ENCODE measurements around the gene HNRNPR. TPM values are rescaled to one million over a fixed set of nuclear protein-coding genes. Genes with fewer than 3 reads are reported as not detected.
A peak's percentile ranks its signal among the peaks of the same experiment; 100 is the strongest.

HNRNPR gene
- total and polyA plus RNA-seq, 9 of the 15 experiments (the other 6 are each of a cell fraction or from before 2014, with no cell fraction given) = 80.9 to 372 (median 301) TPM

GRCh38 chr1:23370709-23371584 is 26.9 kb upstream of the HNRNPR start (continued):
- TF ChIP-seq MBD1 (CRISPR knock-in tag; IDR thresholded peaks at IDR 0.05) (no peak), MTA2 (IDR thresholded peaks at IDR 0.05; ENCODE audit: low read depth) (no peak), CBFA2T3 (IDR thresholded peaks at IDR 0.05) (no peak), ZNF766 (CRISPR knock-in tag; conservative IDR thresholded peaks at IDR 0.05) (no peak), FUS (optimal IDR thresholded peaks at IDR 0.05; ENCODE audit: low read depth, low read length) (no peak), SREBF2 (CRISPR knock-in tag; IDR thresholded peaks at IDR 0.05) (no peak), GATAD2A (IDR thresholded peaks at IDR 0.05) (0 out of 2 replicates have a peak, but pooled peaks have one; percentile 37), SRSF3 (IDR thresholded peaks at IDR 0.05; ENCODE audit: insufficient read depth, low read length) (no peak), PTTG1 (tag; IDR thresholded peaks at IDR 0.05; ENCODE audit: low read depth) (no peak), ZNF583 (CRISPR knock-in tag; IDR thresholded peaks at IDR 0.05) (no peak), ZNF174 (CRISPR knock-in tag; IDR thresholded peaks at IDR 0.05) (no peak), BCL6 (CRISPR knock-in tag; IDR thresholded peaks at IDR 0.05) (no peak), TAF1 (IDR thresholded peaks at IDR 0.05; ENCODE audit: control insufficient read depth, extremely low read depth, insufficient read depth, low read length, severe bottlenecking) (no peak), ZNF274 (IDR thresholded peaks at IDR 0.05; ENCODE audit: borderline replicate concordance, low read depth, low read length) (no peak), MAFG (tag; conservative IDR thresholded peaks at IDR 0.05) (0 out of 2 replicates have a peak, but pooled peaks have one; percentile 12), SMAD3 (CRISPR knock-in tag; conservative IDR thresholded peaks at IDR 0.05) (no peak), SLC30A9 (CRISPR knock-in tag; IDR thresholded peaks at IDR 0.05) (no peak)
- TF ChIP-seq, protein P1, sequence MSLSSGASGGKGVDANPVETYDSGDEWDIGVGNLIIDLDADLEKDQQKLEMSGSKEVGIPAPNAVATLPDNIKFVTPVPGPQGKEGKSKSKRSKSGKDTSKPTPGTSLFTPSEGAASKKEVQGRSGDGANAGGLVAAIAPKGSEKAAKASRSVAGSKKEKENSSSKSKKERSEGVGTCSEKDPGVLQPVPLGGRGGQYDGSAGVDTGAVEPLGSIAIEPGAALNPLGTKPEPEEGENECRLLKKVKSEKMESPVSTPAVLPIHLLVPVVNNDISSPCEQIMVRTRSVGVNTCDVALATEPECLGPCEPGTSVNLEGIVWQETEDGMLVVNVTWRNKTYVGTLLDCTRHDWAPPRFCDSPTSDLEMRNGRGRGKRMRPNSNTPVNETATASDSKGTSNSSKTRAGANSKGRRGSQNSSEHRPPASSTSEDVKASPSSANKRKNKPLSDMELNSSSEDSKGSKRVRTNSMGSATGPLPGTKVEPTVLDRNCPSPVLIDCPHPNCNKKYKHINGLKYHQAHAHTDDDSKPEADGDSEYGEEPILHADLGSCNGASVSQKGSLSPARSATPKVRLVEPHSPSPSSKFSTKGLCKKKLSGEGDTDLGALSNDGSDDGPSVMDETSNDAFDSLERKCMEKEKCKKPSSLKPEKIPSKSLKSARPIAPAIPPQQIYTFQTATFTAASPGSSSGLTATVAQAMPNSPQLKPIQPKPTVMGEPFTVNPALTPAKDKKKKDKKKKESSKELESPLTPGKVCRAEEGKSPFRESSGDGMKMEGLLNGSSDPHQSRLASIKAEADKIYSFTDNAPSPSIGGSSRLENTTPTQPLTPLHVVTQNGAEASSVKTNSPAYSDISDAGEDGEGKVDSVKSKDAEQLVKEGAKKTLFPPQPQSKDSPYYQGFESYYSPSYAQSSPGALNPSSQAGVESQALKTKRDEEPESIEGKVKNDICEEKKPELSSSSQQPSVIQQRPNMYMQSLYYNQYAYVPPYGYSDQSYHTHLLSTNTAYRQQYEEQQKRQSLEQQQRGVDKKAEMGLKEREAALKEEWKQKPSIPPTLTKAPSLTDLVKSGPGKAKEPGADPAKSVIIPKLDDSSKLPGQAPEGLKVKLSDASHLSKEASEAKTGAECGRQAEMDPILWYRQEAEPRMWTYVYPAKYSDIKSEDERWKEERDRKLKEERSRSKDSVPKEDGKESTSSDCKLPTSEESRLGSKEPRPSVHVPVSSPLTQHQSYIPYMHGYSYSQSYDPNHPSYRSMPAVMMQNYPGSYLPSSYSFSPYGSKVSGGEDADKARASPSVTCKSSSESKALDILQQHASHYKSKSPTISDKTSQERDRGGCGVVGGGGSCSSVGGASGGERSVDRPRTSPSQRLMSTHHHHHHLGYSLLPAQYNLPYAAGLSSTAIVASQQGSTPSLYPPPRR (CRISPR knock-in tag; IDR thresholded peaks at IDR 0.05; ENCODE audit: borderline replicate concordance) = no peak
- TF ChIP-seq, protein P2, sequence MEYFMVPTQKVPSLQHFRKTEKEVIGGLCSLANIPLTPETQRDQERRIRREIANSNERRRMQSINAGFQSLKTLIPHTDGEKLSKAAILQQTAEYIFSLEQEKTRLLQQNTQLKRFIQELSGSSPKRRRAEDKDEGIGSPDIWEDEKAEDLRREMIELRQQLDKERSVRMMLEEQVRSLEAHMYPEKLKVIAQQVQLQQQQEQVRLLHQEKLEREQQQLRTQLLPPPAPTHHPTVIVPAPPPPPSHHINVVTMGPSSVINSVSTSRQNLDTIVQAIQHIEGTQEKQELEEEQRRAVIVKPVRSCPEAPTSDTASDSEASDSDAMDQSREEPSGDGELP (CRISPR knock-in tag; IDR thresholded peaks at IDR 0.05; ENCODE audit: borderline replicate concordance) = peak; percentile 59; the same call in 1 of the 2 replicates

Data from K562 (cell line).